ENCODE data around the gene MPG. TPM values are rescaled to one million over a fixed set of nuclear protein-coding genes. Genes with fewer than 3 reads are reported as not detected.

Gene MPG
- total and polyA plus RNA-seq, 10 donors, result 34.8 to 122 (median 69.9) TPM

DNA sequence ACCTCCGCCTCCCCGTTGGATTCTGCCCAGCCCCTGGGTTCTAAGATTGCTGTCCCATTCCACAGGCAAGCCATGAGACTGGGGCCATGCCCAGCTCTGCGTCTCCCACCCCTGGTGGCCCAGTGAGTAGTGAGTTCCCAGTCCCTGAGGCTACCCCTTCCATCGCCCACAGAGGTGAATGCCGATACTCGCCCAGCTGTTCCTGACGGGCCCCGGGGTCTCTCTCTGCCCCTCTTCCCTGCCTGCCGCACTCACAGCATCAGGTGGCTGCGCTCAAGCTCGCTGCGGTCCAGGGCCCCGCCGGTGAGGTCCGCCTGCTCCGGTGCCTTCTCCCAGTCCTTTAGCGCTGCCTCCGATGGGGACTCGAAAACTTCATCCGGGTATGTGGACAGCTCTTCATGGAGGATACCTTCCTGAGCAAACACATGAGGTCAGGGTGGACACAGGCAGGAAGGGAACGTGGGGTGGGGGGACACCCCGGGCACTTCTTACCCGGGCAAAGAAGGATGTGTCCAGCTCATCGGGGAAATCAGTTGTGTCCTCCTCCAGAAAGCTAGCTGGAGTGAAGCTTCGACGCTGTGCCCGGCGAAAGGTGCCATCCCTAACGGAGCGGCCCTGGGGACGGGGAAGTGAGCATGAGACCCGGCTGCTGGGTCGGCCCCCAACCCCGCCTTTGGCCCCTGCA lies 15.6 kb upstream of the MPG start:
- H3K36me3 ChIP-seq, result peaks cover 0 to 68% (median 13%) of the 10 kb centered on the region in 6 donors
- TF ChIP-seq POLR2A (IDR thresholded peaks at IDR 0.05) (no peak), CTCF (IDR thresholded peaks at IDR 0.05 in 8 of 11, conservative IDR thresholded peaks at IDR 0.05 in 3 of 11) (no peak), POLR2AphosphoS5 (IDR thresholded peaks at IDR 0.05) (no peak)

GRCh38 chr16:62968-63391 lies 15.0 kb upstream of the MPG start:
- Histone ChIP-seq H3K36me3 (peaks cover 0 to 63% (median 9%) of the 10 kb centered on the region in 6 donors), H3K4me3 (no peak overlapping the region), H3K9me3 (no peaks in the 10 kb centered on the region), H3K27me3 (replicated peaks in 1 of 7) (no peaks in the 10 kb centered on the region), H3K4me1 (peaks cover 0 to 26% (median 11%) of the 10 kb centered on the region in 6 donors), H3K27ac (no peak overlapping the region)
- TF ChIP-seq CTCF (IDR thresholded peaks at IDR 0.05 in 8 of 11, conservative IDR thresholded peaks at IDR 0.05 in 3 of 11) (no peak), POLR2A (IDR thresholded peaks at IDR 0.05) (no peak), POLR2AphosphoS5 (IDR thresholded peaks at IDR 0.05) (no peak)
- DNase-seq, result peak; percentile 51
- intact Hi-C loops (cut with DNase I; ENCODE audit: low total_unique reads), result no loop called here
- 93 to 97% (median 97%) methylated on average over 19 to 21 of the region's 21 CpGs for WGBS, 5 donors

More for the DNA sequence above, 15.6 kb upstream of the MPG start:
- 92 to 96% (median 94%) methylated on average over 33 to 34 of the region's 34 CpGs for WGBS, 5 donors
- intact Hi-C loops (cut with DNase I; ENCODE audit: low total_unique reads), result no loop called here
- DNase-seq, result peak; percentile 68
- no peak overlapping the region for H3K4me3 ChIP-seq
- H3K9me3 ChIP-seq, result no peaks in the 10 kb centered on the region
- peaks cover 0 to 21% (median 11%) of the 10 kb centered on the region in 6 donors for H3K4me1 ChIP-seq
- no peaks in the 10 kb centered on the region for H3K27me3 ChIP-seq (replicated peaks in 1 of 7)
- H3K27ac ChIP-seq, result no peak overlapping the region

- H3K36me3 ChIP-seq, result peaks cover 0 to 58% (median 5%) of the 10 kb centered on the region in 6 donors
- H3K4me3 ChIP-seq, result no peak overlapping the region
- peak; percentile 65 for DNase-seq
- no peaks in the 10 kb centered on the region for H3K9me3 ChIP-seq
- peaks cover 0 to 31% (median 11%) of the 10 kb centered on the region in 6 donors for H3K4me1 ChIP-seq
- intact Hi-C loops (cut with DNase I; ENCODE audit: low total_unique reads), result no loop called here
- no peak overlapping the region for H3K27ac ChIP-seq
- TF ChIP-seq POLR2A (IDR thresholded peaks at IDR 0.05) (no peak), CTCF (IDR thresholded peaks at IDR 0.05 in 8 of 11, conservative IDR thresholded peaks at IDR 0.05 in 3 of 11) (no peak), POLR2AphosphoS5 (IDR thresholded peaks at IDR 0.05) (no peak)
- H3K27me3 ChIP-seq (replicated peaks in 1 of 7), result no peaks in the 10 kb centered on the region
- WGBS, 5 donors, result 88 to 95% (median 94%) methylated on average over 4 to 16 of the region's 16 CpGs
These were observed 14.6 kb upstream of the MPG start for GRCh38 chr16:63466-63865.
